ENCODE measurements around the gene MAB21L4.
"Not testable (repeated sequence)": the region's sequence is repeated elsewhere in the genome, so short reads cannot be mapped to it uniquely, and the experiment has no call there.

MAB21L4 gene

DNA sequence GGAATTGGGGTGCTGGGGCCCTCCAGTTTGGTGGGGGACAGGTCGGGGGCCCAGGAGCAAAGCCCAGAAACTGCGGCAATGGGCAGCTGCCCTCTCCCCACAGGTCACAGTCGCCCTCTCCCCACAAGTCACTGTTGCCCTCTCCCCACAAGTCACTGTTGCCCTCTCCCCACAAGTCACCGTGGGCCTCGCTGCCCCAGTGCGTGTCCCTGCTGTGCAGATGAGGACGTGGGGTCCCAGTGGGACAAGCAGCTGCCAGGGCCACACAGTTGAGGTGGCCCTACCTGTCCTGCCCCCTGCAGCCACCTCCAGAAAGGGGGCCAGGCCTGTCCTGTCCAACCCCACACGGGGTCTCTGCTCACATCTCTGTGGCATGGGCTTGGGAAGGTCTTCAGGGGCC, 40.3 kb downstream of the MAB21L4 start:
- no peak for DNase-seq

DNA sequence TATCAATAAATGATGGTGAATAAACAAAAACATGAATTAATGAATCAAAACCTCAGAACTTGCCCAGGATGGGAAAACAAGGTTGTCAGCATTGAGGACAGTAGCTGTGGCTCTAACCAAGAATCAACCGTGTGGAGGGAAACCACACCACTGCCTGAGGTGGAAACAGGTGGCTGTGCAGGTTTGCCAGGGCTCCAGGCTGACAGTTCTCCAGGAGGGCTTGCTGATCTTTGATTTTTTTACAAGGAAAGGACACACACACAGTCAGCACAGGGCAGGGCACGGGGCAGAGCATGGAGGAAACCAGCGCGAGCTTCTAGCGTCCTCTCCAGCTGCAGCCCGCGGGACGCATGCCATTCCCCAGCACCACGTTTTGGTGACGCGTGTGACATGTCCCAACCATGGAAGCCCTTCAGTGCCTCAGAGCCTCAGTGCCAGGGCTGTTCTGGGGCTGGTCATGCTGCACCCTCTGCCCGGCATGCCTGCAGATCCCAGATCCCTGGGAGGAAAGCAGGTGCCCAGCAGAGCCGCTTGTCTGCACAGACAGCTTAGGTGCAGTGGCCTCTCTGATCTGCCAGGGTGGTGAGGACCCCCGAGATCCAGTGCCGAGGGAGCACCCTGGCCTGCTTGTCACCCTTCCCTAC, 43.2 kb downstream of the MAB21L4 start:
- DNase-seq: no peak

DNA sequence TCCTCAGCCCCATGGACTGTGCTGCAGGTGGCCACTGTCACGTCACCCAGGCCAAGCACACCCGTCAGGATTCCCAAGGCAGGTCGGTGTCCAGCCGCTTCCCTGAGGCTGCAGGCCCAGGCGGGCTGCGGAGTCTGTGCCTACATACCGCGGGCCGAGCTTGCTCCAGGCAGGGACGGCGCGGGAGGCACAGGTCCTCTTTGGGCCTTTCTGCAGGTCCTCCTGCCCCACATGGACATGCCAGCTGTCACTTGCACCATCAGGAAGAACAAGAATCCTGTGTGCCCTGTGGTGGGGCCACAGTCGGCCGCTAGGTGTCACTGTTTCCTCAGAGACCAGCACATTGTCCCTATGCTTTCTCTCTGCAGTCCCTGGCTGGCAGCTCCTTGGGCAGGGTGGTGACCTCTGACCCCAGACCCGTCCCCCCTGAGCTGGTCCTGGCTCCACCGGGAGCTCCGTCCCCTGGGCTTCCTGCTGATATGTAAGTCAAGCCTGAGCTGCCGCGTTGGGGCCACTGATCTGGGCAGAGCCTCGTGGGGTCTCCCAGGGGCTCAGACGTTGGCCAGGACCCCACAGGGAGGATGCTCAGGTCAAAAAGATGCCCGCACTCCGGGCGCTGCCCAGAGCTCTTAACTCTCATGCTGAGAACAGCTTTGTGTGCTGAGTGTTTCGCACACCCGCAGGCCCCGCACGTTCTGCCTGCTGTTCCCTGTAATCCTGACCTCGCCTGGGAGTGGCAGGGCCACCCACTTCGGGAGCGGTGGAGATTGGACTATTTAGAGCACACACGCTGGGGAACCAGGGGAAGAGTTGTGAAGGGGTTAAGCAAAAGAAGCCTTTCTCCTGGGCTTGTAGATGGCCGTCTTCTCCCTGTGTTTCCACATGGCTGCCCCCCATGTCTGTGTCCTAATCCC, 44.6 kb downstream of the MAB21L4 start:
- DNase-seq: peak; percentile 29

DNA sequence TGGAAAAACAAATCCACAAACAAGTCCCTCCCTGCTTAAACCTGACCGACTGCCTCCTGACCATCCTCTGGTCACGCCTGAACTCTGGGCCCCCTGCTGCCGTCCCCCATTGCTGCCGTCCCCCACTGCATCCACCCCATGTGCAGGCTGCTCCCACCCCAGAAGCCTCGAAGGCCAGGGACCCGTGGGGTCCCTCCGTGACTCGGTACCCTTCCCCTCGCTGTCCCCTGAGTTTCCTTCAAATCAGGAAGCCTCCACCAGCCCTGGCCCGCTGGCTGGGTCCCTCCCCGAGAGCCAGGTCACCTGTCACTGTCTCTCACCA, 45.2 kb downstream of the MAB21L4 start:
- no peak for DNase-seq

DNA sequence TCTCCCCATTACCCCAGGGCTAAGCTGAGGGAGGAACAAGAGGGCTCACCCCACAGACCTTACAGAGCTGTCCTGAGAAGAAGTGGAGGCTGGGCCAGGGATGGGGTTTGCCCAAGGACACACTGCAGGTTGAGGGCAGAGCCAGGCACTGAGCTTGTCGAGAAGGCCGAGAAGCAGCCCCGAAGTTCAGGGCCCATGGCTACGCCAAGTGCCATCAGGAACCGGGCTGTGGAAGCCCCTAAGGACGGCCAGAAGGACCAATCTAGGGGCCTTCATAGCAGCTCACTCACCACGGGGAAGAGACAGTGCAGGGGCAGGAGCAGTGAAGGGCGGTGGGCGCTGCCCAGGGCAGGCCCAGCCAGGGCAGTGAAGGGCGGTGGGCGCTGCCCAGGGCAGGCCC, 45.9 kb downstream of the MAB21L4 start:
- DNase-seq: no peak

DNA sequence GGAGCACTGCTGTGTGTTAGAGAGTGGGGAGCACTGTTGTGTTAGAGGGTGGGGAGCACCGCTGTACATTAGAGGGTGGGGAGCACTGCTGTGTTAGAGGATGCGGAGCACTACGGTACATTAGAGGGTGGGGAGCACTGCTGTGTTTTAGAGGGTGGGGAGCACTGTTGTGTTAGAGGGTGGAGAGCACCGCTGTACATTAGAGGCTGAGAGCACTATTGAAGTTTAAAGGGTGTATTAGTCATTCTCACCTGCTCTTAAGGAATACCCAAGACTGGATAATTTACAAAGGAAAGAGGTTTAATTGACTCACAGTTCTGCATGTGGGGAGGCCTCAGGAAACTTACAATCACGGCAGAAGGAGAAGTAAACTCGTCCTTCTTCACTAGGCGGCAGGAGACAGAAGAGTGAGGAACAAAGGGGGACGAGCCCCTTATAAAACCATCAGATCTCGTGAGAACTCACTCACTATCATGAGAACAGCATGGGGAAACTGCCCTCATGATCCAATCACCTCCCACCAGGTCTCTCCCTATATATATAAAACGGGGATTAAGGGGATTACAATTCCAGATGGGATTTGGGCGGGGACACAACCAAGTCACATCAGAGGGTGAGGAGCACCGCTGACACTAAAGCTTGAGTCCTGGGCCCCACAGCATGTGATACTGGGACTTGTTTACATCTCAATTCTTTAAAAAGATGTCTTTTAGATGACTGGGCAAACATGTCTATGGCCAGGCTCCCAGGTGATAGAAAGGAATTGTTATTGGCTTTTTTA, 46.9 kb downstream of the MAB21L4 start:
- no peak for DNase-seq

DNA sequence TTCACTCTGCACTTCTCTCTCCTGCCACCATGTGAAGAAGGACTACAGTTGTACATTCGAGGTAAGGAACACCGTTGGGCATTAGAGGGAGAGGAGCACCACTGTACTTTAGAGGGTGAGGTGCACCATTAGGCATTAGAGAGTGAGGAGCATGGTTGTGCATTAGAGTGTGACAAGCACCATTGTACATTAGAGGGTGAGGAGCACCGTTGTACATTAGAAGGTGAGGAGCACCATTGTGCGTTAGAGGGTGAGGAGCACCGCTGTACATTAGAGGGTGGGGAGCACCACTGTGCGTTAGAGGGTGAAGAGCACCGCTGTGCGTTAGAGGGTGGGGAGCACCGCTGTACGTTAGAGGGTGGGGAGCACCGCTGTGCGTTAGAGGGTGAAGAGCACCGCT, 48.1 kb downstream of the MAB21L4 start:
- no peak for DNase-seq

DNA sequence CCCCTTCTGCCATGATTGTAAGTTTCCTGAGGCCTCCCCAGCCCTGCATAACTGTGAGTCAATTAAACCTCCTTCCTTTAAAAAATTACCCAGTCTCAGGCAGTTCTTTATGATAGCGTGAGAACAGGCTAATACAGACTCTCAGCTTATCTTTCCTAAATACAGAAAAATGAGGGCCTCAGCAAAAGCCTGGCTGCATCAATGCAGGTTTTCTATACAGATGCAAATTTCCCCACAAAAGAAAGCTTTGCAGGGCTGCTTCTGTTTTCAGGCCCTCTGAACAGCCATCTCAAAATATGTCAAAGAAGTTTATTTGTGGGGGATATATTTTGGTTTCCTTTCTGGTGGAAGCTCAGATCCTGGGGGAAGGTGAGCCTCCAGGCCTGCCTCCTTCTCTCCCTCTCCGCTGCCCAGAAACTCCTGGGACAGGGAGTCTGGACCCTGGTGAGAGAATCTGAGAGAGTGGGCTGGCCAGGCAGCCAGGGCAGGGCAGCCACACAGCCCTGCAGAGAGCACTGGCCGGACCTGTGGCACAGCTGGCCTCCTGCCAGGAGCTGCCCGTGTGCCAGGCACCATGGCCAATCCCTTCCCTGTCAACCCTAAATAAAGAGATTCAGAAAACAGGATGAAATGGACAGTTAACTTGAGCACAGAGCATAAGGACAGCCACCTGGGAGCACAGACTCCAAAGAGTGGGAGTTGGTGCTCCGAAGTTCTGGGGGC, 48.9 kb downstream of the MAB21L4 start:
- DNase-seq: no peak

DNA sequence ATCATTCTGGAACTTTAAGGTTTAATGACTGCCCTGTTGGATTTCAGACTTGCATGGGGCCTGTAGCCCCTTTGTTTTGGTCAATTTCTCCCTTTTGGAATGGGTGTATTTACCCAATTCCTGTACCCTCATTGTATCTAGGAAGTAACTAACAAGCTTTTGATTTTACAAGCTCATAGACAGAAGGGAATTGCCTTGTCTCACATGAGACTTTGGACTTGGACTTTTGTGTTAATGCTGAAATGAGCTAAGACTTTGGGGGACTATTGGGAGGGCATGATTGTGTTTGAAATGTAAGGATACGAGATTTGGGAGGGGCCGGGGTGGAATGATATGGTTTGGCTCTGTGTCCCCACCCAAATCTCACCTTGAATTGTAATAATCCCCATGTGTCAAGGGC, 49.6 kb downstream of the MAB21L4 start:
- not testable (repeated sequence) for DNase-seq

DNA sequence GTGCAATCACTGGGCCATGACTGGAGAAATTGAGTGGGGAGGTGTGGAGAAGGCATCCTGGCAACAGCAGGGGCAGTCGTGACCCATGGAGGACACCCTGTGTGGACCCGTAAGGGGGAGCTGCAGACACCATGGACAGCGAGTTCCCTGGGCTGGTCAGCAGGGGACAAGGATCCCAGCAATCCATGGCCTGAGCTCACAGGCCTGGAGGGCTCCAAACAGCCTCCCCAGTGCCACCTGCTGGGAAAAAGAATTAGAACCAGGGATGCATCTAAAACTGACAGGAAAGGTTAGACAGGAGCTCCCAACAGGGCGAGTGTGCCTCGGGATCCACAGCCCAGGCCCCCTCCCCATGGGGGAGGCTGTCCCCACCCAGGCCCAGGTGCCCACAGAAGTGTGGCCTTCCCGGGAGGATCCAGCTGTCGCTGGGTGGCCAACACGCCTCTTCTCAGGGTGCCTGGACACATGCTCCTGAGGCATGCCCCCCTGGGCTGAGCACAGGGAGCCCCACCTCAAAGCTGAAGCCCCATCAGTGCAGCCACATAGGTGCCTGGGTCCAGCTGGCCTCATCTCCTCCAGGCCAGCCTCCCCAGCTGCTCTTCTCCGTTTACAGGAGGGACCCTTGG, 55.4 kb downstream of the MAB21L4 start:
- DNase-seq: peak; percentile 39

DNA sequence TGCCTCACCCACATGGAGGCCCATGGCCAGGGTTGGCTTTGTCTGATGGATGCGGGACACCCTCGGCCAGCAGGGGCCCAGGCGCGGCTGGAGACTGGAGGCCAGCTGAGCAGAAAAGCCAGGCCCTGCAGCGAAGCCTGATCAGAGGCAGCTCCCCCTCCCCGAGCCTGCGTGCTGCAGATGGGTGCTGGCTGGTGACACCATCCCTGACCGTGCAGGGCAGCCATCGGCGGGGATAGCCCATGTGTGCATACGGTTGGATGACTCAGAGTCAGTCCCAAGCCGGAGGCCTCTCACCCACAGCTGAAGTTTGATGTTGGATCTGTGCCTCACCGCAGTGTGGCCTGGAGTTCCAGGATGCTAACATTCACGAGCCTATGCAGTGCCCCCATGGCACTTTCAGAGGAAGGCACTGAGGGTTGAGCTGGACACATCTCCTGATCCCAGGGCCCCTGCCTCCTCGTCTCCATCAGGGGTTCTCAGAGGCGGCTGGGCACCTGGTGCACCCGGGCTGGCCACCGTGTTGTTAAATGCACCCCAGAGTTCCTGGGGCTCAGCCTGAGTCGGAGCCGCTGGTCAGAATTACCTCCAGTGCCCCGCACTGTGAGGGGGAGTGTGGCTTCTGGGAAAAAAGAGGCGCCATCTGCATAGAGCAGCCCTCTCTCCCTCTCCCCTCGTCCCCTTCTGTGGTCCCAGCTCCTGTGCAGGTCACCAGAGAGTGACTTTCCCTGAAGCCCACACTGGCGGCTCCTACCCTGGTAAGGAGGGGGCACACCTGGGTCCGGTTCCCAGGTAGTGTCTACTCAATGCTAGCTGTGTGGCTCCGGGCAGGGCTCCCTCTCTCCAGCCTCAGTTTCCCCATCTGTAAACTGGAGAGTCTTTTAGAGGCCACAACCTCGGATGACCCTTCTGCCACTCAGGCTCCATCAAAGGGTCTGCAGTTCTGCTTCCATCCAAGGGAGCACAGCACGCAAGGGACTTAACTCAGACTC, 56.5 kb downstream of the MAB21L4 start:
- no peak for DNase-seq

DNA sequence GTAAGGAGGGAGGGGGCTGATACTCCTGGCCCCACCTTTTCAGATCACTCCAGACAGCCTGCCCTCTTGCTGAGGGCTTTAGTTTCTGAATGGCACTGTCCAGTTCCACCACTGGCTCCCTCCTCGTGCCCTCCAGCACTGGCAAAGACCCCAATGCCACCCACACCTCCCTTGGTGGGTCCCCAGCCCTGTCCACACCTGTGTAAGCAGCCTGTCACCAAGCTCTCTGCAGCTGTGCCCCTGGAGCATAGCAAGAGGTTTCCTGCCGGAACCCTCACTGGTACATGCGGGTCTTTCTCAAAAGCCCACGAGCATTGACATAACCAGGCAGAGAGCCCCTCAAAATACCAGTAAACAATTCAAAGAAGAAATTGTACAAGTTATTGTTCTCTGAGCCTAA, 58.3 kb downstream of the MAB21L4 start:
- DNase-seq: no peak

DNA sequence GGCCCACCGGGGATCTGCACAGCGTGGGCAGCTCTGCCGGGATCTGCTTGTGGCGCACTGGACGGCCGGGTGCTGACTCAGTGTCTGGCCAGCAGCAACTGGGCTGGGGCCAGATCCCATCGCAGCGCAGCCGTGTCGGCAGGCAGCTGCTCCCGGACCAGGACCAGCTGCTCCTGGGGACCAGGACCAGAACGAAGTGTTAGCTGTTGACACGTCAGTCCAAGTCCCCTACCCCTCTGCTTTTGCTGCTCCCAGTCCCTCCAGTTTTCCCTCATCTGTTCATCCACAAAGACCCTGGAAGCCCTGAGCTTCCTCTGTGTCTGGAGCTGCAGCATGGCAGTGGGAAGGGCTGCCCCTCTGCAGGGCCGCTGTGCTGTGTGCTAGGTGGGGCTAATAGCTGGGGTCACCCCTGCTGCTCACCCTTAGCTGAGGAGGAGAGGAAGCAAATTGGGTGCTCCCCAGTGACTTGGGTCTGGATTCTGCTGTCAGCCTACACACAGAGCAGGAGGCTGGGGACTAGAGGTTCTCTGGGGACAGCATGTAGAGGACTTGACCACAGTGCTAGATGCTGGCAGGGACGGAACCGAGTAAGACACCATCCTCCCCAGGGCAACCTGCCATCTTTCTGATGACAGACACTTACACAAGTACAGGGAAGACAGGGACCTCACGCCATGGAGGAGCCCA, 59.0 kb downstream of the MAB21L4 start:
- no peak for DNase-seq
